Effector CD8-positive, alpha-beta T cell (primary cell): ENCODE data around the gene GALM.
"Not testable (repeated sequence)": the region's sequence is repeated elsewhere in the genome, so short reads cannot be mapped to it uniquely, and the experiment has no call there.

ENCODE experiments used
- DNase-seq: peaks from one replicate; lab custom pipeline; 2025; lab: John Stamatoyannopoulos, UW

Gene GALM

GRCh38 chr2:38650012-38650411 is 15.9 kb upstream of the GALM start:
- DNase-seq: no peak

- no peak for DNase-seq
Observed at GRCh38 chr2:38650717-38651116, 15.2 kb upstream of the GALM start.

- DNase-seq: no peak
Observed at GRCh38 chr2:38652431-38653273, 13.3 kb upstream of the GALM start.

- no peak for DNase-seq
Observed at GRCh38 chr2:38653380-38653714, 12.6 kb upstream of the GALM start.

GRCh38 chr2:38653715-38654527 is 12.0 kb upstream of the GALM start:
- no peak for DNase-seq

- DNase-seq: no peak
Observed at GRCh38 chr2:38654528-38655381, 11.2 kb upstream of the GALM start.

GRCh38 chr2:38655441-38655840 is 10.5 kb upstream of the GALM start:
- DNase-seq: no peak

- DNase-seq: no peak
Observed at GRCh38 chr2:38656866-38657480, 8.9 kb upstream of the GALM start.

- no peak for DNase-seq
Observed at GRCh38 chr2:38658613-38659012, 7.3 kb upstream of the GALM start.

GRCh38 chr2:38659115-38659514 is 6.8 kb upstream of the GALM start:
- no peak for DNase-seq

- DNase-seq: no peak
Observed at GRCh38 chr2:38660282-38660681, 5.6 kb upstream of the GALM start.

- DNase-seq: no peak
Observed at GRCh38 chr2:38661306-38661705, 4.6 kb upstream of the GALM start.

- DNase-seq: no peak
Observed at GRCh38 chr2:38666556-38666910, 619 bp downstream of the GALM start.

GRCh38 chr2:38668092-38668491 is 2.2 kb downstream of the GALM start:
- DNase-seq: no peak

- DNase-seq: no peak
Observed at GRCh38 chr2:38668779-38669479, 3.0 kb downstream of the GALM start.

GRCh38 chr2:38671303-38671702 is 5.4 kb downstream of the GALM start:
- no peak for DNase-seq

GRCh38 chr2:38671946-38672345 is 6.0 kb downstream of the GALM start:
- DNase-seq: no peak

- DNase-seq: no peak
Observed at GRCh38 chr2:38672445-38673391, 6.8 kb downstream of the GALM start.

GRCh38 chr2:38676681-38677080 is 10.8 kb downstream of the GALM start:
- no peak for DNase-seq

- not testable (repeated sequence) for DNase-seq
Observed at GRCh38 chr2:38680868-38681267, 15.0 kb downstream of the GALM start.
